ENCODE measurements around the gene ARHGAP12. TPM values are rescaled to one million over a fixed set of nuclear protein-coding genes. Genes with fewer than 3 reads are reported as not detected.

ARHGAP12 gene
- total RNA-seq, 2 donors from 2014 or later: 26.3 to 37.2 TPM

GRCh38 chr10:31832261-31832660, 96.4 kb downstream of the ARHGAP12 start:
- H3K4me1 ChIP-seq (ENCODE audit: control insufficient read depth in 1 of 2, low read depth in 2 of 2): peaks cover 0 to 7% of the 10 kb centered on the region in 2 donors
- ATAC-seq (ENCODE audit: insufficient number of reproducible peaks, low FRiP score, low read depth) (no peak), DNase-seq (ENCODE audit: low spot score) (no peak)
- no peaks in the 10 kb centered on the region for H3K36me3 ChIP-seq
- no peak overlapping the region for H3K4me3 ChIP-seq
- H3K27me3 ChIP-seq (replicated peaks; ENCODE audit: insufficient read depth): no peaks in the 10 kb centered on the region
- no peaks in the 10 kb centered on the region for H3K9me3 ChIP-seq
- no peak overlapping the region for H3K27ac ChIP-seq
- TF ChIP-seq CTCF (IDR thresholded peaks at IDR 0.05): no peak

GRCh38 chr10:31830887-31831286, 97.7 kb downstream of the ARHGAP12 start:
- no peak for TF ChIP-seq CTCF (IDR thresholded peaks at IDR 0.05)
- Histone ChIP-seq H3K27ac (no peak overlapping the region), H3K4me3 (no peak overlapping the region), H3K27me3 (replicated peaks; ENCODE audit: insufficient read depth) (no peaks in the 10 kb centered on the region), H3K4me1 (ENCODE audit: control insufficient read depth in 1 of 2, low read depth in 2 of 2) (peaks cover 0 to 7% of the 10 kb centered on the region in 2 donors), H3K36me3 (no peaks in the 10 kb centered on the region), H3K9me3 (no peaks in the 10 kb centered on the region)
- DNase-seq (ENCODE audit: low spot score) (no peak), ATAC-seq (ENCODE audit: insufficient number of reproducible peaks, low FRiP score, low read depth) (no peak)

GRCh38 chr10:31829776-31830175, 98.9 kb downstream of the ARHGAP12 start:
- no peak for DNase-seq (ENCODE audit: low spot score)
- Histone ChIP-seq H3K9me3 (no peaks in the 10 kb centered on the region), H3K27ac (no peak overlapping the region), H3K36me3 (no peaks in the 10 kb centered on the region), H3K4me1 (ENCODE audit: control insufficient read depth in 1 of 2, low read depth in 2 of 2) (peaks cover 0 to 7% of the 10 kb centered on the region in 2 donors), H3K27me3 (replicated peaks; ENCODE audit: insufficient read depth) (no peaks in the 10 kb centered on the region), H3K4me3 (no peak overlapping the region)
- no peak for ATAC-seq (ENCODE audit: insufficient number of reproducible peaks, low FRiP score, low read depth)
- no peak for TF ChIP-seq CTCF (IDR thresholded peaks at IDR 0.05)

GRCh38 chr10:31823358-31823757, 105.3 kb downstream of the ARHGAP12 start:
- DNase-seq (ENCODE audit: low spot score) (no peak), ATAC-seq (ENCODE audit: insufficient number of reproducible peaks, low FRiP score, low read depth) (no peak)
- no peak overlapping the region for H3K27ac ChIP-seq
- no peak overlapping the region for H3K4me3 ChIP-seq
- peaks cover 13 to 20% of the 10 kb centered on the region in 2 donors for H3K4me1 ChIP-seq (ENCODE audit: control insufficient read depth in 1 of 2, low read depth in 2 of 2)
- H3K27me3 ChIP-seq (replicated peaks; ENCODE audit: insufficient read depth): no peaks in the 10 kb centered on the region
- no peaks in the 10 kb centered on the region for H3K9me3 ChIP-seq
- no peak for TF ChIP-seq CTCF (IDR thresholded peaks at IDR 0.05)
- no peaks in the 10 kb centered on the region for H3K36me3 ChIP-seq

GRCh38 chr10:31822616-31823318, 105.9 kb downstream of the ARHGAP12 start:
- H3K4me1 ChIP-seq (ENCODE audit: control insufficient read depth in 1 of 2, low read depth in 2 of 2): peaks cover 13 to 20% of the 10 kb centered on the region in 2 donors
- no peaks in the 10 kb centered on the region for H3K27me3 ChIP-seq (replicated peaks; ENCODE audit: insufficient read depth)
- no peaks in the 10 kb centered on the region for H3K36me3 ChIP-seq
- H3K9me3 ChIP-seq: no peaks in the 10 kb centered on the region
- peak overlapping the region in 1 of 2 donors; percentile 2 for H3K27ac ChIP-seq
- no peak for ATAC-seq (ENCODE audit: insufficient number of reproducible peaks, low FRiP score, low read depth)
- no peak for TF ChIP-seq CTCF (IDR thresholded peaks at IDR 0.05)
- DNase-seq (ENCODE audit: low spot score): no peak
- H3K4me3 ChIP-seq: no peak overlapping the region
